ENCODE measurements around the gene LMAN1L. TPM values are rescaled to one million over a fixed set of nuclear protein-coding genes. Genes with fewer than 3 reads are reported as not detected.

The LMAN1L gene
- total RNA-seq, 1 donor from 2014 or later = 2.2 TPM

DNA sequence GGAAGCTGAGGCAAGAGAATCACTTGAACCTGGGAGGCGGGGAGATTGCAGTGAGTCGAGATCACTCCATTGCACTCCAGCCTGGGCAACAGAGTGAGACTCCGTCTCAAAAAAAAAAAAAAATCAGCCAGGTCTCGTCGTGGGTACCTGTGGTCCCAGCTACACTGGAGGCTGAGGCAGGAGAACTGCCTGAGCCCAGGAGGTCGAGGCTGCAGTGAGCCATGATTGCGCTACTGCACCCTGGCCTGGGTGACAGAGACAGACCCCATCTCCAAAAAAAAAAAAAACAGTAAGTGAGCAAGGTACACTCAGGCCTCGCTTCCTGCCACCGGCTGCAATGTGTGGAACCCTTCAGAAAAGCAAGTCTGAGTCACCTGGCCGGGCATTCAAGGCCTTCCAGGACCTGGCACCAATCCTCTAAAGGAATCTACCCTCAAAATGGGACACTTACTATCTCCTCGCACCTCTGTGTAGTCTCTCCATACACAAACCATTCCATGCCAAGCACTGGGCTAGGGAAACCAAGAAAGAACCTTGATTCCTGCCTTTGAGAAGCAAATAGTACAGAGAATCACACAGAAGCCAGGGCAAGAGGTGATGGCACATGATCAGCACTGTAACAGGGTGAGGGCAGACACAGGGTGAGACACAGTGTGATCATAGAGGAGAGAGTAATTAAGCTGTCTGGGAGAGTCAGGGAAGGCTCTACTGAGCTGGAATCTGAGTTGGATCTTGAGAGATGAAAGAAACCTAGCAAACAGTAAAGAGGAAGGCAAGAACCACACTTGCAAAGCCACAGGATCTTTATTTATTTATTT, 50.8 kb downstream of the LMAN1L start:
- no peak for ATAC-seq (ENCODE audit: low read depth)

DNA sequence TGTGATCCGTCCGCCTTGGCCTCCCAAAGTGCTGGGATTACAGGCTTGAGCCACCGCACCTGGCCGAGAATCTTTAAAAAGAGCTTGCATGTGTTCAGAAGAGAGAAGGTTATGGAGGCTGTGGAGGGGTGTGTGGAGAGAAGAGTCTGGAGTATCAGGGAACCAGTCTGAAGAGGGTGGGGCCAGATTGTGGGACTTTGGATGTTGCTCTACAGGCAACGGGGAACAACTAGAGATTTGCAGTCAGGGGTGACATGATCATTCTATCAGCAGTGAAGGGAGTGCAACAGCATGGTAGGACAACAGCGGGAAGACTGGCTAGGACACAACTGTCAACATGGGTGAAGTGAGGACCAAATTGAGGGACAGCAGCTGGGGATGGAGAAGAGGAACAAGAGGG, 51.7 kb downstream of the LMAN1L start:
- intact Hi-C loops (cut with micrococcal nuclease) = no loop called here
- H3K36me3 Mint-ChIP-seq (ENCODE audit: low read depth) = peaks cover 39% of the 10 kb centered on the region
- DNase-seq (no peak), ATAC-seq (ENCODE audit: low read depth) (no peak)
- H3K4me3 Mint-ChIP-seq = no peak overlapping the region
- CTCF ChIA-PET = interaction anchor here (1.2 kb wide), 1 partner anchor 37 kb away, joined by 3 read pairs; no protein-coding TSS in a partner anchor
- no peaks in the 10 kb centered on the region for H3K27me3 Mint-ChIP-seq
- POLR2A ChIA-PET = interaction anchor here (0.7 kb wide), 1 partner anchor 32 kb away, joined by 13 read pairs; no protein-coding TSS in a partner anchor
- H3K4me1 Mint-ChIP-seq = peaks cover 59% of the 10 kb centered on the region
- no peak overlapping the region for H3K27ac Mint-ChIP-seq
- TF ChIP-seq, protein P1, sequence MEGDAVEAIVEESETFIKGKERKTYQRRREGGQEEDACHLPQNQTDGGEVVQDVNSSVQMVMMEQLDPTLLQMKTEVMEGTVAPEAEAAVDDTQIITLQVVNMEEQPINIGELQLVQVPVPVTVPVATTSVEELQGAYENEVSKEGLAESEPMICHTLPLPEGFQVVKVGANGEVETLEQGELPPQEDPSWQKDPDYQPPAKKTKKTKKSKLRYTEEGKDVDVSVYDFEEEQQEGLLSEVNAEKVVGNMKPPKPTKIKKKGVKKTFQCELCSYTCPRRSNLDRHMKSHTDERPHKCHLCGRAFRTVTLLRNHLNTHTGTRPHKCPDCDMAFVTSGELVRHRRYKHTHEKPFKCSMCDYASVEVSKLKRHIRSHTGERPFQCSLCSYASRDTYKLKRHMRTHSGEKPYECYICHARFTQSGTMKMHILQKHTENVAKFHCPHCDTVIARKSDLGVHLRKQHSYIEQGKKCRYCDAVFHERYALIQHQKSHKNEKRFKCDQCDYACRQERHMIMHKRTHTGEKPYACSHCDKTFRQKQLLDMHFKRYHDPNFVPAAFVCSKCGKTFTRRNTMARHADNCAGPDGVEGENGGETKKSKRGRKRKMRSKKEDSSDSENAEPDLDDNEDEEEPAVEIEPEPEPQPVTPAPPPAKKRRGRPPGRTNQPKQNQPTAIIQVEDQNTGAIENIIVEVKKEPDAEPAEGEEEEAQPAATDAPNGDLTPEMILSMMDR (IDR thresholded peaks at IDR 0.05) = no peak
- H3K9me3 Mint-ChIP-seq = no peaks in the 10 kb centered on the region

More for the DNA sequence above, 50.8 kb downstream of the LMAN1L start:
- ChIA-PET POLR2A (interaction anchor here (0.7 kb wide), 1 partner anchor 54 kb away, joined by 3 read pairs; no protein-coding TSS in a partner anchor), CTCF (interaction anchor here (1.2 kb wide), 1 partner anchor 38 kb away, joined by 3 read pairs; no protein-coding TSS in a partner anchor)
- peaks cover 36% of the 10 kb centered on the region for H3K36me3 Mint-ChIP-seq (ENCODE audit: low read depth)
- DNase-seq = no peak
- H3K27ac Mint-ChIP-seq = peak overlapping the region; percentile 33
- no peaks in the 10 kb centered on the region for H3K9me3 Mint-ChIP-seq
- intact Hi-C loops (cut with micrococcal nuclease) = no loop called here
- TF ChIP-seq, protein P1 (IDR thresholded peaks at IDR 0.05) = no peak
- no peak overlapping the region for H3K4me3 Mint-ChIP-seq
- no peaks in the 10 kb centered on the region for H3K27me3 Mint-ChIP-seq
- H3K4me1 Mint-ChIP-seq = peaks cover 61% of the 10 kb centered on the region

GRCh38 chr15:74865316-74865715, 52.7 kb downstream of the LMAN1L start:
- CTCF ChIA-PET = no interaction called here
- no peaks in the 10 kb centered on the region for H3K9me3 Mint-ChIP-seq
- H3K4me3 Mint-ChIP-seq = no peak overlapping the region
- H3K4me1 Mint-ChIP-seq = peaks cover 63% of the 10 kb centered on the region
- H3K36me3 Mint-ChIP-seq (ENCODE audit: low read depth) = peaks cover 49% of the 10 kb centered on the region
- no peak overlapping the region for H3K27ac Mint-ChIP-seq
- TF ChIP-seq, protein P1 (IDR thresholded peaks at IDR 0.05) = no peak
- H3K27me3 Mint-ChIP-seq = no peaks in the 10 kb centered on the region
- POLR2A ChIA-PET = interaction anchor here (0.7 to 0.8 kb wide), 2 partner anchors 10 to 18 kb away, joined by 3 to 11 read pairs; no protein-coding TSS in a partner anchor
- intact Hi-C loops (cut with micrococcal nuclease) = no loop called here
- ATAC-seq (ENCODE audit: low read depth) (no peak), DNase-seq (no peak)

DNA sequence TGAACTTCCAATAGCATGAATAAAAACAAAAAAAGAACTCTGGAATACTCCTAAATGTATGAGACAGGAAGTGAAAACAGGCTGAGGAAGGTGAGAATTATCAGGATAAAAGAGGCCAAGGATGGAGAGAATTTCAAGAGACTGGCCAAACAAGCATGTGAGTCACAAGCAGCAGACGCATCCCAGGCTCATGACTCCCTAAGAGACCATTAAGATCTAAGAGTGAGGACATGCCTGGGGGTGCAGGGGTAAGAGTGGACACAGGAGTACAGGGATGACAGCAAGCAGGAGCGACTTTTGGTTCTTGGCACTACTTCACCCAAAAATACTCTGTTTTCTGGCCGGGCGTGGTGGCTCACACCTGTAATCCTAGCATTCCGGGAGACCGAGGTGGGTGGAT, 53.5 kb downstream of the LMAN1L start:
- POLR2A ChIA-PET = interaction anchor here (0.7 to 0.8 kb wide), 3 partner anchors 9 to 87 kb away, joined by 3 to 11 read pairs (median 5); no protein-coding TSS in a partner anchor
- no peak for DNase-seq
- CTCF ChIA-PET = interaction anchor here (1.3 kb wide), 1 partner anchor 13 kb away, joined by 3 read pairs; no protein-coding TSS in a partner anchor
- Mint-ChIP-seq H3K4me1 (peaks cover 71% of the 10 kb centered on the region), H3K4me3 (no peak overlapping the region), H3K9me3 (no peaks in the 10 kb centered on the region), H3K36me3 (ENCODE audit: low read depth) (peaks cover 55% of the 10 kb centered on the region), H3K27me3 (no peaks in the 10 kb centered on the region), H3K27ac (peak overlapping the region; percentile 46)
- ATAC-seq (ENCODE audit: low read depth) = no peak
- intact Hi-C loops (cut with micrococcal nuclease) = no loop called here
- TF ChIP-seq, protein P1 (IDR thresholded peaks at IDR 0.05) = no peak

GRCh38 chr15:74867466-74868038, 54.9 kb downstream of the LMAN1L start:
- peak overlapping the region; percentile 45 for H3K4me3 Mint-ChIP-seq
- peak overlapping the region; percentile 60 for H3K27ac Mint-ChIP-seq
- H3K9me3 Mint-ChIP-seq = no peaks in the 10 kb centered on the region
- CTCF ChIA-PET = interaction anchor here (1.3 to 1.9 kb wide), 2 partner anchors 15 to 34 kb away, joined by 3 to 8 read pairs; no protein-coding TSS in a partner anchor
- H3K36me3 Mint-ChIP-seq (ENCODE audit: low read depth) = peaks cover 53% of the 10 kb centered on the region
- no peak for ATAC-seq (ENCODE audit: low read depth)
- intact Hi-C loops (cut with micrococcal nuclease) = no loop called here
- TF ChIP-seq, protein P1 (IDR thresholded peaks at IDR 0.05) = no peak
- no peak for DNase-seq
- no peaks in the 10 kb centered on the region for H3K27me3 Mint-ChIP-seq
- POLR2A ChIA-PET = interaction anchor here (3.2 to 3.8 kb wide), 2 partner anchors 10 to 39 kb away, joined by 17 to 35 read pairs; partner anchors contain the start of gene FAM219B
- H3K4me1 Mint-ChIP-seq = peaks cover 82% of the 10 kb centered on the region

Data from activated B cell treated with CpG ODN at 0.5 μM for 24 hours (primary cell).